Choroid plexus epithelial cell (primary cell): ENCODE results near the gene PREP.

Experiments
- DNase-seq: peaks from one replicate; pipeline ENCODE4 v3.0.0-alpha.2; 2010; ENCODE audit warnings: low read depth
- H3K4me3 ChIP-seq: 2 replicates; pipeline ENCODE4 v1.5.1; 2011; ENCODE audit warnings: low read depth, mild to moderate bottlenecking, control low read depth, low read length, moderate library complexity
- CTCF ChIP-seq: conservative IDR thresholded peaks from 2 replicates; pipeline ENCODE4 v1.5.1; 2011; ENCODE audit warnings: low read depth, mild to moderate bottlenecking, control low read depth, inconsistent platforms, low read length, moderate library complexity

Gene PREP

DNA sequence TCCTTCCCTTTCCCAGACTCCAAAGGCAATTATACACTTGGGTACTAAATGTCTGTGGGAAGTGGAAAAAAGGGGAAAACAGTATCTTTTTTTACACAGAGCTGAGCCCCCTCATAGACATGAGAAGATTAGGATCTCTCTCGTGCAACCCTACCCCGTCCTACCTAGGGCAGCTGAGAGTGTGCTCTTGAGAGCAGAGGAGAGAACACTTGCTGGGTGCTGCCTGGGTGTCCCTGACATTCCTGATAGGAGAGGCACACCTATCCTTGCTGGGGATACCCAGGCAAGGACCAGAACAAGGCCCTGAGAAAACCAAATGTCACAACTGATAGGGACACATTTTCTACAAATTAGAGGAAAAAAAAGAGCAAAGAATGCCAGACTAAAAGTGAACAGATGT is 81.2 kb downstream of the PREP start:
- H3K4me3 ChIP-seq, result no peak overlapping the region
- no peak for DNase-seq
- no peak for TF ChIP-seq CTCF

GRCh38 chr6:105321207-105321606 is 81.7 kb downstream of the PREP start:
- DNase-seq, result no peak
- no peak overlapping the region for H3K4me3 ChIP-seq
- no peak for TF ChIP-seq CTCF

GRCh38 chr6:105320765-105321164 is 82.1 kb downstream of the PREP start:
- no peak for TF ChIP-seq CTCF
- no peak for DNase-seq
- H3K4me3 ChIP-seq, result no peak overlapping the region

DNA sequence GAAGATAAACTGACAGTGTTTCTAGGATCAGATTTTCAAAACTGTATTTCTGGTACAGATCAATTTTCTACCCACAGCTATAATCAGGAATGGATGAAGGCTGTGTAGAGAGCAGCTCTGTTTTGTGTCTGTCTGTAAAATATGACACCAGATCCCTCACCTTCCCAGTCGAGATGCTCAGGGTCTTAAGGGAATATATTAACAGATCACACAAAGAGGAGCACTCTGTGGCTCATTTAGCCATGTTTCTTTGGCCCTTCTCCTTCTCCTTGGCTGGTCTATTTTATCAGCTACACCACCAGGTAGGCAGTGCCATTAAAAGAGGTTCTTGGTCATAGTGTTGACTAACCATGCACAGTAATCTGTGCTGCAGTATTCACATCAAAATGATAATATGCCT is 82.6 kb downstream of the PREP start:
- TF ChIP-seq CTCF, result no peak
- DNase-seq, result no peak

GRCh38 chr6:105319331-105319730 is 83.6 kb downstream of the PREP start:
- no peak for DNase-seq
- H3K4me3 ChIP-seq, result no peak overlapping the region
- no peak for TF ChIP-seq CTCF

More for the DNA sequence above, 82.6 kb downstream of the PREP start:
- H3K4me3 ChIP-seq, result no peak overlapping the region

- no peak for TF ChIP-seq CTCF
- DNase-seq, result peak; percentile 59
Measured at GRCh38 chr6:105318660-105319059, 84.2 kb downstream of the PREP start.

GRCh38 chr6:105317607-105318533 is 85.0 kb downstream of the PREP start:
- peak; percentile 51 for TF ChIP-seq CTCF

More at GRCh38 chr6:105318660-105319059, 84.2 kb downstream of the PREP start:
- H3K4me3 ChIP-seq, result no peak overlapping the region

More at GRCh38 chr6:105317607-105318533, 85.0 kb downstream of the PREP start:
- no peak overlapping the region for H3K4me3 ChIP-seq
- no peak for DNase-seq
